ENCODE measurements around the gene UBR7.

UBR7 gene

GRCh38 chr14:93263416-93263815 is 56.4 kb downstream of the UBR7 start:
- DNase-seq: no peak

DNA sequence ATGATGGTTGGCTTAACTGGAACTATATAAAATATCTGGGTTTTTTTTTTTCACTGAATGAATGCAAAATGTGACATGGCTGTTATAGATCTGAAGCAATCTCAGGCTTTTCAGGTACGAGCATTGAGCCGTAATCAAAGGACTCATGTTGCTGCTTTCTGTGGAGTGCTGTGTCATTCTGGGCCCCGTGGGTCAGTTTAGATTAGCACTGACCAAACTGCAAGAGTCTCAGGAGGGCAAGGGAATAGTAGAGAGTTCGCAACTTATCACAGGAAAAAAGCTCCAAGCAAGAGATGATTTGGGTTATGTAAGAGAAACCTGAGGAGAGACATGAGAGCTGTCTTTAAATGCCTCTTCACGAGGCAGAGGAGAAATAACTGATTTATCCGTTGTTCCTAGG is 59.1 kb downstream of the UBR7 start:
- DNase-seq: no peak

DNA sequence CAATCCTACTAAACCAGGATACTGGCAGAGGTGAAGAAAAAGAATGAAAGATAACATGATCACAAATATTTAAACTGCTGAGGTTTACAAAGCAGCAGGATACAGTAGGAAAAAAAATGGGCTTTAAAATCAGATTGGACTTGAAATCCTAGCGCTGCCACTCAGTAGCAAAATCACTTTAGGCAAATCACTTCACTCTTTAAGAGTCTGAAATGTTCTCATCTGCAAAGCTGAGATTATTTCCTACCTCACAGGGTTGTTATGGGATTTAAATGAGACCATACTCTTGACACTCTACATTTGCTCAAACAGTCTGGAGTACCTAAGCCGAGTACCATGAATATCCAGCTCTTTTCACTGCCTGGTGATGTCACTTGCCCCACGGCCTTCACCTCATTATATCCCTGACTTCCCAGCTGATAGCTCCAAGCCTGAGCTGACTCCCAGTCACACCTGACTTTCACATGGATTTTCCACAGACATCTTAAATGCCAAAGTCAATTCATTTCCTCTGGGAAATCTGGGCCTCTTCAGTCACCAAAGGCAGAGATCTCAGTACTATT is 60.2 kb downstream of the UBR7 start:
- DNase-seq: no peak

DNA sequence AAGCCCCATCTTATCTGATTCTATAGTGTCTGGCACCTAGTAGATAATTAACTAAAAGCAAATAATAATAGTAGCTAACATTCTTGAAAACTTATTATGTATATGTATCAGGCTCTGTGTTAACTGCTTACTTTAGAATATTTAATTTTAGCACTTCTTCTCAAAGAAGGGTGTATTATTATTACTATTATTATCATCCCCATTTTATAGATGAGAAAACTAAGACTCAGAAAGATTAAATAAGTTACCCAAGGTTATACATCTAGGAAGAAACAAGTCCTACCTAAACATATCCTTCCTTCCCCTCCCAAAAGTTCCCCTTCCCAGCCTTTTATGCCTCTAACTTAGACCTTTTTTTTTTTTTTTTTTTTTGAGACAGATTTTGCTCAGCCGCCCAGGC is 61.4 kb downstream of the UBR7 start:
- DNase-seq: no peak

GRCh38 chr14:93269341-93270068 is 62.4 kb downstream of the UBR7 start:
- no peak for DNase-seq

- no peak for DNase-seq
Measured at GRCh38 chr14:93271111-93271510, 64.1 kb downstream of the UBR7 start.

- DNase-seq: no peak
Measured at GRCh38 chr14:93274055-93274806, 67.2 kb downstream of the UBR7 start.

DNA sequence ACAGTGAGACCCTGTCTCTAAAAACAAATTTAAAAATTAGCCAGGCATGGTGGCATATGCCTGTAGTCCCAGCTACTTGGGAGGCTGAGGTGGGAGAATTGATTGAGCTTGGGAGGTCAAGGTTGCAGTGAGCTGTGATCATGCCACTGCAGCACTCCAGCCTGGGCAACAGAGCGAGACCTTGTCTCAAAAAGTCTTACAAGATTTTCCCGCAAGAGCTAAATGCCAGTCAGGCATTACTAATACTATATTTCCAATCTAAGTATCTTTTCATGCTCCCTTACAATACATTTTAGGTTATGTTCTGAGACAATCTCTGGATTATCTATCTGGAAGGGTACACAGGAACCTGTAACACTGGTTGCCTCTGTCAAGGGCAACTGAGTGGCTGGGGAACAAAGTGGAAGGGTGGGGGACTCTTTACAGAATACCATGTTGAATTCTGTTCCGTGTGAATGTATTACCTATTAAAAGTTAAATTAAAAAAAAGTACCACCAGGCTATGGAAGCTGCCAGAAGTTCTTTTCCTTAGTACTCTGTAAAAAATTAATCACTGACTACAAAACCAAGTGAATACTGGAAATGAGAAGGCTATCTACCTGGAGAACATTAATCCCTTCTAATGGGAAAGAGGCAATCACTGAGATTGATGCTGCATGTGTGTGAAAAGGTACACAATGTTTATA is 69.1 kb downstream of the UBR7 start:
- DNase-seq: no peak

Data from NCI-H1092 treated with DMSO at 0.1 percent for 48 hours (cell line).